PC-3 (cell line): ENCODE results near the gene APOL2. TPM values are rescaled to one million over a fixed set of nuclear protein-coding genes. Genes with fewer than 3 reads are reported as not detected.

Experiments
- ATAC-seq: fragments of 200-7000 bp; cut with Tn5 transposase; 2 replicates; pipeline ENCODE4 v1.9.1; 2020; ENCODE audit warnings: mild to moderate bottlenecking, moderate library complexity
- BruUV-seq: library from RNA; stranded (reverse); fragments of 400-500 nt; replicated peaks from 2 replicates; lab custom pipeline; 2021; lab: Mats Ljungman, UMichigan
- CTCF ChIA-PET: fragments of 300-600 bp; sonication (Branson Sonifier 250); formaldehyde crosslinking; loops from one replicate; lab custom pipeline; 2022; ENCODE audit warnings: antibody characterized with exemption; lab: Charles Lee
- POLR2A ChIA-PET: fragments of 300-600 bp; sonication (Branson Sonifier 250); formaldehyde crosslinking; loops from one replicate; lab custom pipeline; 2022; ENCODE audit warnings: antibody characterized with exemption; ENCODE audit not compliant: unreplicated experiment; lab: Charles Lee
- DNase-seq: peaks from one replicate; pipeline ENCODE4 v3.0.0-alpha.2; 2015
- H2AFZ ChIP-seq: fragments of 300-600 bp; sonication (generic); 2 replicates; pipeline ENCODE4 v1.6.0; 2016; ENCODE audit warnings: antibody characterized with exemption, low read length
- H3F3A ChIP-seq: fragments of 300-600 bp; sonication (generic); one replicate; pipeline ENCODE4 v1.6.0; 2017; ENCODE audit warnings: antibody characterized with exemption, low read length, control low read depth, mild to moderate bottlenecking; ENCODE audit not compliant: unreplicated experiment
- H3K27ac ChIP-seq: fragments of 300-600 bp; sonication (generic); 2 replicates; pipeline ENCODE4 v1.5.1; 2016; ENCODE audit warnings: mild to moderate bottlenecking, low read length
- H3K27me3 ChIP-seq: fragments of 300-600 bp; sonication (generic); 2 replicates; pipeline ENCODE4 v1.6.1; 2016; ENCODE audit warnings: low read length, mixed read lengths
- H3K36me3 ChIP-seq: fragments of 300-600 bp; sonication (generic); 2 replicates; pipeline ENCODE4 v1.6.1; 2016; ENCODE audit warnings: low read depth, mixed run types, low read length, mixed read lengths
- H3K4me1 ChIP-seq: fragments of 300-600 bp; sonication (generic); 2 replicates; pipeline ENCODE4 v1.5.1; 2016; ENCODE audit warnings: low read length; ENCODE audit not compliant: insufficient read depth
- H3K4me2 ChIP-seq: fragments of 300-600 bp; sonication (generic); 2 replicates; pipeline ENCODE4 v1.6.0; 2016; ENCODE audit warnings: low read length
- H3K4me3 ChIP-seq: fragments of 300-600 bp; sonication (generic); 2 replicates; pipeline ENCODE4 v1.5.1; 2016; ENCODE audit warnings: mild to moderate bottlenecking, low read length, mixed read lengths
- H3K79me2 ChIP-seq: fragments of 300-600 bp; sonication (generic); 2 replicates; pipeline ENCODE4 v1.6.1; 2017; ENCODE audit warnings: low read length, mixed read lengths
- H3K9ac ChIP-seq: fragments of 300-600 bp; sonication (generic); 2 replicates; pipeline ENCODE4 v1.6.0; 2016; ENCODE audit warnings: mild to moderate bottlenecking, low read length
- H3K9me2 ChIP-seq: fragments of 300-600 bp; sonication (generic); replicated peaks from 2 replicates; pipeline ENCODE4 v1.6.1; 2016; ENCODE audit warnings: mixed run types, low read length, mixed read lengths
- H3K9me3 ChIP-seq: fragments of 300-600 bp; sonication (generic); 2 replicates; pipeline ENCODE4 v1.6.1; 2016; ENCODE audit warnings: low read length, mixed read lengths
- H4K20me1 ChIP-seq: fragments of 300-600 bp; sonication (generic); 2 replicates; pipeline ENCODE4 v1.6.1; 2016; ENCODE audit warnings: low read length, mixed read lengths
- CTCF ChIP-seq: fragments of 300-600 bp; sonication (generic); conservative IDR thresholded peaks from 2 replicates; pipeline ENCODE4 v1.5.1; 2017; ENCODE audit warnings: antibody characterized with exemption, low read depth, mild to moderate bottlenecking, low read length
- EZH2 ChIP-seq: fragments of 300-600 bp; sonication (generic); IDR thresholded peaks from one replicate; pipeline ENCODE4 v1.6.1; 2017; ENCODE audit warnings: antibody characterized with exemption, mild to moderate bottlenecking, low read length; ENCODE audit not compliant: unreplicated experiment
- EZH2phosphoT487 ChIP-seq: fragments of 300-600 bp; sonication (generic); IDR thresholded peaks from 2 replicates; pipeline ENCODE4 v1.6.1; 2018; ENCODE audit warnings: mild to moderate bottlenecking, antibody characterized with exemption, low read length, borderline replicate concordance
- intact Hi-C: fragments of 100-400 bp; cut with micrococcal nuclease; formaldehyde crosslinking; loops from 2 replicates; pipeline ENCODE4 v1.9.0; 2023
- total RNA-seq: library from RNA; depleted of rRNA; stranded (reverse); fragments of >200 nt; gene quantifications from 2 replicates; pipeline ENCODE4 v1.2.3, GENCODE V29; 2014

The APOL2 gene
- total RNA-seq, 1 experiment from 2014 or later, result 9.7 TPM

- Histone ChIP-seq H3K27ac (no peak overlapping the region), H3K4me3 (no peak overlapping the region), H3K9me3 (no peaks in the 10 kb centered on the region), H3K27me3 (no peaks in the 10 kb centered on the region), H2AFZ (no peak overlapping the region), H3K4me1 (no peaks in the 10 kb centered on the region), H3K9me2 (no peaks in the 10 kb centered on the region), H3F3A (no peaks in the 10 kb centered on the region), H3K79me2 (no peaks in the 10 kb centered on the region), H3K9ac (no peak overlapping the region), H3K36me3 (no peaks in the 10 kb centered on the region), H4K20me1 (no peaks in the 10 kb centered on the region), H3K4me2 (no peak overlapping the region)
- no TSS peak for BruUV-seq
- intact Hi-C loops, result no loop called here
- CTCF ChIA-PET, result no interaction called here
- POLR2A ChIA-PET, result no interaction called here
- no peak for DNase-seq
- no peak for ATAC-seq
- no peak for TF ChIP-seq CTCF
- no peak for TF ChIP-seq EZH2
- TF ChIP-seq EZH2phosphoT487, result no peak
These were observed 56.5 kb downstream of the APOL2 start for GRCh38 chr22:36182857-36183256.

- H3K4me1 ChIP-seq, result no peaks in the 10 kb centered on the region
- H3K27me3 ChIP-seq, result no peaks in the 10 kb centered on the region
- H3K79me2 ChIP-seq, result no peaks in the 10 kb centered on the region
- no peak for ATAC-seq
- no peak overlapping the region for H3K9ac ChIP-seq
- TF ChIP-seq CTCF, result no peak
- no peak for DNase-seq
- intact Hi-C loops, result no loop called here
- H3F3A ChIP-seq, result no peaks in the 10 kb centered on the region
- no peaks in the 10 kb centered on the region for H3K9me2 ChIP-seq
- no peak overlapping the region for H3K4me3 ChIP-seq
- no peak overlapping the region for H3K4me2 ChIP-seq
- ChIA-PET CTCF (no interaction called here), POLR2A (no interaction called here)
- no peak overlapping the region for H2AFZ ChIP-seq
- no peaks in the 10 kb centered on the region for H3K36me3 ChIP-seq
- no peaks in the 10 kb centered on the region for H3K9me3 ChIP-seq
- H3K27ac ChIP-seq, result no peak overlapping the region
- no peaks in the 10 kb centered on the region for H4K20me1 ChIP-seq
- no TSS peak for BruUV-seq
These were observed 57.3 kb downstream of the APOL2 start for GRCh38 chr22:36182056-36182455.

- H3K9me3 ChIP-seq, result no peaks in the 10 kb centered on the region
- ATAC-seq (no peak), DNase-seq (no peak)
- H2AFZ ChIP-seq, result no peak overlapping the region
- intact Hi-C loops, result loop anchor here (1.0 kb wide), 1 partner anchor 36 kb away; no protein-coding TSS in a partner anchor
- H3K9me2 ChIP-seq, result no peaks in the 10 kb centered on the region
- no peaks in the 10 kb centered on the region for H3F3A ChIP-seq
- no peak overlapping the region for H3K9ac ChIP-seq
- no peaks in the 10 kb centered on the region for H3K27me3 ChIP-seq
- ChIA-PET CTCF (no interaction called here), POLR2A (no interaction called here)
- no peaks in the 10 kb centered on the region for H3K79me2 ChIP-seq
- no peak for TF ChIP-seq EZH2
- TF ChIP-seq CTCF, result no peak
- TF ChIP-seq EZH2phosphoT487, result no peak
- H3K4me3 ChIP-seq, result no peak overlapping the region
- H3K4me2 ChIP-seq, result no peak overlapping the region
- no peaks in the 10 kb centered on the region for H4K20me1 ChIP-seq
- no peak overlapping the region for H3K27ac ChIP-seq
- no peaks in the 10 kb centered on the region for H3K4me1 ChIP-seq
- no peaks in the 10 kb centered on the region for H3K36me3 ChIP-seq
- no TSS peak for BruUV-seq
These were observed 58.4 kb downstream of the APOL2 start for GRCh38 chr22:36180928-36181327.
